Measurements from ENCODE around the gene ZDHHC19.
"Not testable (repeated sequence)": the region's sequence is repeated elsewhere in the genome, so short reads cannot be mapped to it uniquely, and the experiment has no call there.

ZDHHC19 gene

DNA sequence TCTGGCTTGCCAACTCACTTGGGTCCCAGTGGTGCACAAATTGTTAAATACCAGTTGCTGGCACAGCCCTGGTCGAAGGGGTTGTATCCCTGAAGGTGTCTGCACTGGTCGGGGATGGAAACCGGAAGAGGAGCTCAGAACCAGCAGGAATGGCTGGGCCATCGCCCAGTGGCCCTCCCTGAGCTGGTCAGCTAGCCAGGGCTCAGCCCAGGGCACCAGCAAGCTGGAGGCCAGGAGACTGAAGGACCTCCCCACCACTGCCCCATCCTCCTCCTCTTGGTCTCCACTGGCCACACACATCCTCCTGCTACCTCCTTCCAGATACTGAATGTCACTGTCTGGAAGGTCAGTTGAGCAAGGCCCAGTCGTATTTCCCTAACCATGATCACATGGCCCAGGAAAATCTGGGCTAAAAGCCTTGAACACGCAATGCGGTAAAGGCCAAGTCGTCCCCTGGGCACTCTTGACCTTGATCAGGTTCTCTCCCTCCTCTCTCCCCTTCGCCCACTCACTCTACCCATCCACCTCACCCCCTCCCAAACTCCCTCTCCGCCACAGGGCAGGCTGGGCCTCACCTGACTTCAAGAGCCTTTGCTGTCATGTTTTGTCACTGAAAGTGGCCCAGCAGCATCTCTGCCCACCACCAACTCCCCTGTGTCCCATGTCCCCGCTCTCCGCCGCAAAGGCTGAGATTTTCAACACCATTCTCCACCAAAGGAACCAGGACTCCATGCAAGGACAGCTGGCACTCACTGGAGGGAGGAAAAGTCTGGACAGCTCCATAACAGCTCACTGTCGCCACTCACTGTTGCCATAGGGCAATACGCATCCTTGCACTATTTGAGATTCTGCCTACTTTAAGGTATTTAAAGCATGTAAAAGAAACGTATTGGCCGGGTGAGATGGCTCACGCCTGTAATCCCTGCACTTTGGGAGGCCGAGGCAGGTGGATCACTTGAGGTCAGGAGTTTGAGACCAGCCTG is 12.1 kb downstream of the ZDHHC19 start:
- no peak for FAIRE-seq

DNA sequence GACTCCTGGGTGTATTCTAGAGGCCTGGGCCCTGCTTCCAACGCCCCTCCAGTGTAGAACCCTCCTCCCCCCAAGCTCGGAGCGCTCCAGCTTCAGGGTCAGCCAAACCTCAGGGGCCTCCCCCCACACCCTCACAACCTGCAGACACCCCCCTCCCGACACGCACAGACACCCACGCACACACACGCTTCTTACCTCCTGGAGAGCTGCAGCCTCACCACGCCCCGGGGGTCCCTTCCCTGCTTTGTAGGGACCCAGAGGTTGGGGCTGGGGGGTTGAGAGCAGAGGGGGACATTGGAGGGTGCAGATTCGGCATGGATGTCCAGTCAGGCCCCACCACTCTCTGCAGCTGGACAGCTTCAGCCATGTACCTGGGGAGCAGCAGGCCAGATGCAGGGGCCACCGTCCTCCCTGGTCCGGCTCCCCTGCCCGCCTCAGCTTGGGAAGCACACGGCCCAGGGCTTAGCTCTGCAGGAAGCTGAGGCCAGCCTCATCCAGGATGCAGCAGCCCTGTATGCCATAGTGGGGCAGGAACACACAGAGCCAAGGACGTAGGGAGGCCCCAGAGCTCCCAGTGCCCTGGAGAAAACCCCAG is 13.0 kb downstream of the ZDHHC19 start:
- no peak for FAIRE-seq

DNA sequence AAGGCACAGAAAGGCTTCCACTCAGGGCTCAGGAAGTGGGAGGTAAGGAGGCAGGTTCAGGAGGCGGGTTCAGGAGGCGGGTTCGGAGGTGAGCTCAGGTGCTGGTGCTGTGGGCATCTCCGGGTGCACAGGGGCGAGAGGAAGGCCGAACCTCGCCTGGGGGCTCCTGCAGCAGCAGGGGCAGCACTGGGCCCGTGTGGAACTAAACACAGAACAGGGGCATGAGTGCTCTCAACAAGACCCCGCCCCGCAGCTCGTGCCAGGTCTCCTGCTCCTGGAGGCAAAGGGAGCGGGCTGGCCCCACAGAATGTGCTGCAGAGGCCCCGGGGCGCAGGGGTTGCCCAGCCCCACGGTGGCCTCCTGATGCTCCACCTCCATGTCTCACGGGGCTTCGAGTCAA is 13.7 kb downstream of the ZDHHC19 start:
- FAIRE-seq, result no peak

GRCh38 chr3:196195664-196196265 is 15.4 kb downstream of the ZDHHC19 start:
- FAIRE-seq, result no peak

- no peak for FAIRE-seq
Observed at GRCh38 chr3:196194542-196194915, 16.7 kb downstream of the ZDHHC19 start.

DNA sequence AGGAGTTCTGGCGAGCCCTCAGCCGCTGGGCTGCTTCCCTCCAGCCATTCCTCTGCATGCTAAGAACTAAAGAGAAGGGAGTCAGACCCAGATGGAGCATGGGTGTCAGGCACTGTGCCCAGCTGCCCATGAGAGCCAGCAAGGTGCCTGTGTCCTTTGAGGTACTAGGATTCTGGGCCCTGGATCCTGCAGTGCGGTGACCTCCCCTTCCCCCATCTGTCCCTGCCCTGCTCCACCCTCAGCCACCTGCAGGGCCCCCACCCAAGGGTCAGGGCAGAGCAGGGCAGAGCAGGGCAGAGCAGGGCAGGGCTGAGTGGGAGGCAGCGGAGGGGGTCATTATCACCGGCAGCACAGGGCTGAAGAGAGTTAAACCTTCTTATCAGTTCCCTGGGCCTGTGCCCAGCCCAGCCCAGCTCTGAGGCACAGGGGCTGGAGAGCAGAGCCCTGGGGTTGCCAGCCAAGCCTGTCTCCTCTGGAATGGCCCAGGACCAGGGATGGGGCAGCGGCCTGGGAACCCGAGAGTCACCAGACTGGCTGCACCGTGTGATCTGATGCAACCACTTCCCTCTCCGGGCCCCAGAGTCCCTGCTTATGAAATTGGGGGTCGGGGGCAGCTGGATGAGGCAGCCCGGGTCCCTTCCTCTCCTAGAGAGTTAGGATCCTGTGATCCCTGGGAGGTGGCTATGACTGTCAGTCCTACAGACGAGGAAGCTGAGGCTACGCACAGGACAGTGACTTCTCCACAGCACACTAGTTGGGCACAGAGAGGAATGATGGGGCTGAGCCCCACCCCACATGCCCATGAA is 17.3 kb downstream of the ZDHHC19 start:
- no peak for FAIRE-seq

DNA sequence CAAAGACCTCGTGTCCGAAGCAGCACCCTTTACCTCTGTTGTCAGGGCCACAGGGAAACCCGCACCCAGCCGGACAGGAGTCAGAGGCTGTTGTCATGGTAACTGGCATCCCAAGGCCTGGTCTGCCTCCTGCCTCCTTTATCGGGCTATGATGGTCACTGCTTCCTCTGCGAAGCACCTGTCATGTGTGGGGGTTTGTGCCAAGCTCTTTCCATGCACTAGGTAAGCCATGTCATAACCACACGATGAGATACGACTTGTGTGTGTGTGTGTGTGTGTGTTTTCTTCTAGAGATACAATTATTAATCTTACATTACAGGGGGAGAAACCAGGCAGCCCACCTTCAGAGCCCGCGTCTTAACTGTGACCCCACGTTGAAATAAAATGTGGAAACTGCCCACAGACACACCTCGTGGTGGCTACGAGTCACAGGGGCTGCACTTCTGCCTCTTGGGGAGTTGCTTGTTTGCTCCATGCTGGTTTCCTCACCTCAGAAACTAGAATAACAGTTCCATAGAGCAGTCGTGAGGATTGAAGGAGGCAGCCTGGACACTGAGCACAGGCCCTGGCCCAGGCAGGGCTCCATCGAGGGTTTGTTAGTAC is 18.0 kb downstream of the ZDHHC19 start:
- no peak for FAIRE-seq

DNA sequence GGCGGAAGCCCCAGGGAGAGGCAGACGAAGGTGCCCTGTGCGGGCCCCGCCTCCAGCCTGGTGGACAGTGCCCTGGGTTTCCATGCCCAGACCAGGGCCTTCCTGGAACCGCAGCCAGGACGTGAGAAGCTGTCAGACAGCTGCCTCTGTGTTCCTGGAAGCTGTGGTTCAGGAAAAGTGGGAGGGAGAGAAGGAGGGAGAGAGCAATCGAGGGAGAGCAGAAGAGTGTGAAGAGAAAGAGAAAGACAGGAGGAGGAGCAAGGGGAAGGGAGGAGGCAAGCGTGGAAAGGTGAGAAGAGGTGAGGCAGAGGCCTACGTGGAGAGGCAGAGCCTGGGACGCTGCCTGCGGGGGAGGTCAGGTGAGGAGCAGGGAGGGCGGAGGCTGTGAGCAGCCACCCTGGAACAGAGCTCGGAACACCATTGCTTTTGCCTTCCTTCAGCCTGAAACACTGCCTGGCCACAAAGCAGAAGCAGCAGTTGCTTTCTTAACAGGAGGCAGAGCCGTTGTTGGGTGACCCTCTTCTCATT is 18.6 kb downstream of the ZDHHC19 start:
- no peak for FAIRE-seq

DNA sequence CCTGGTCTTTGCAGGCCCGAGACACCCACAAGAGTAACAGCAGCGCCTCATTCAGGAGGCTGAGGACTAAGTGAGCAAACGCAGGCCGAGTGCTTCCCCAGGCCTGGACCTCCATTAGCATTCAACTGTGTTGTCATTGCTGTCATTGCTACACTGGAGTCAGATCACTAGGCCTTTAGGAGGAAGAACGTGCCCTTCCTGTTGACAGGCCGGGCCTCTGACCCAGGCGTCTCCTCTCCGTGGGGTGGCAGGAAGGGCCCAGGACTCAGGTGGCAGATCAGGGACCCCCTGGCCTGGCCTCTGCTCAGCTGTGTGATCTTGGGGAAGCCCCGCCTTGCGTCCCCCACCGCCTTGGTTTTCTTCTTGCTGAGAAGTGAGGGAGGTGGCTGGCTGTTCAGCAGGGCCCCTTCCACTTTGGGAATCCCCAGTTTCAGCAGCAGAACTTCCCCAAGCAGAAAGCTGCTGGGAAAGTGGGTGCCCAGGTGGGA is 19.1 kb downstream of the ZDHHC19 start:
- FAIRE-seq, result no peak

DNA sequence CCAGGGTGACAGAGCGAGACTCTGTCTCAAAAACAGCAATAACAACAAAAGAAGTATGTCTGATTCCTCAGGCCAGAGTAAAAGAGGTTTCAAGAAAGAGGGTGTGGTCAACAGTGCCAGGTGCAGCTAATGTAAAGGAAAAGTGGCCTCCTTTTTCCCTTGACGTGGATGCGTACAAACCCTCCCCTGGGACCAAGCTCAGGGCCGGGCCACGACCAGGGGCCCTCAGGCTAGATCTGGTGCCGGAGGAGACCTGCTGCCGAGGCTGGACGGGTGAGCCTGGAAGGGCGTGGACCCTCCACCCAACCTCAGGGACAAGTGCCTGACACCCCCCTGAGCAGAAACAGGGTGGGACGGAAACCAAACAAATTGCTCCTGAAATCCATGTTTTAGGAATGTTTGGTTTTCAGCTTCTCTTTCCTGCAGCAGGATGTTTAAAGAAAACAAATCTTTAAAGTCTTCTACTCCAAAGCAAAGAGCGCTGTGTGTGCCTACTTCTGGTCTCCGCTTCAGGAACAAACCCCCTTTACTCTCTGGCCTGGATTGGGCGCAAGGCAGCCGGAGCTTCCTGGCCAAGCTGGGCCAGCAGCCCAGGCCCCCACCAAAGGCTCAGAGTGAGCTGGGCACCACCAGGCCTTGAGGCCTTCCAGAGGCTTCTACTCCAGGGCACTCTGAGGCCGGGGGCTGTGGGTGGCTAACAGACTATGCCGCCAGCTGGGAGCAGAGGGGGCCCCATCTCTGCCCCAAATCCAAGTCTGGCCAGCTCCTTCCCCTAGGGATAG is 21.4 kb downstream of the ZDHHC19 start:
- no peak for FAIRE-seq

DNA sequence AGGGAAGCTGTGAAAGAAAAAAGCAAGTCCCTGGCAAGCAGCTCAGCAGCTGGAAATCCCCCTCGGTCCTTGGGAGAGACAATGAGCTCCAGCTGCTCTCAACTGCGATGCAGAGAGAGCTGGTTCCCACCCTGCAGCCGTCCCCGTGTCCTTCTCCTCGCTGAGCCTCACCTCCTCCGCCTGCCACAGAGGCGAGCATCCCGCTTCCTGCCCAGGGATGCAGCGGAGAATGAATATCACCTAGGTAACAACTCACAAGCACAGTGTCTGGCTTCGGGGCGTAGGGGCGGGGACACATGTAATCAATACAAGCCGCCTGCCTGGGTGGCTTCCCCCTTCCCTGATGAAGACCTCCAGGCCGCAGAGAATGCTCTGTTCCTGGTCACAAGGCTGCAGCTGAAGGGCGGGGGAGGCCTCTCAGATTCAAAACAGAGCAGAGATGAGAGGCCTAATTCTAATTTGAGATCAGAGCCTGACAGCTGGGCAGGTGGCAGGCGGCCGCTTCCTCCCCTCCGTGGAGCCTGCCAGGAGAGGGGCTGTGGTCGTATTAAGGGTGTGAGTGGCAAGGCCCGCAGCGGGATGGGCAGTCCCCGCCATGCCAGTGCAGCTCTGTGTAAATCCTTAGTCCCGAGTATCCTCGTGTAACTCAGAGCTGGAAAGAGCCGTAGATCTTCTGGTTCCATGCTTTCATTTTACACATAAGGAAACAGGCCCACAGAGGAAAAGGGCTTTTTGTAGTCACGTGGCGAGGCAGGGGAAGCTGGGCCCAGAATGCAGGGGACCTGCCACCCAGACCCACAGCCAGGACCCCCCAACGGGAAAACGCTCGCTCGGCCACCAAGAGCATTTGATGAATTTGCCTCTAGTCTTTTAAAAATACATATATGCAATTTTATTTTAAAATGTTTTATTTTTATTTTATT is 24.3 kb downstream of the ZDHHC19 start:
- FAIRE-seq, result no peak

DNA sequence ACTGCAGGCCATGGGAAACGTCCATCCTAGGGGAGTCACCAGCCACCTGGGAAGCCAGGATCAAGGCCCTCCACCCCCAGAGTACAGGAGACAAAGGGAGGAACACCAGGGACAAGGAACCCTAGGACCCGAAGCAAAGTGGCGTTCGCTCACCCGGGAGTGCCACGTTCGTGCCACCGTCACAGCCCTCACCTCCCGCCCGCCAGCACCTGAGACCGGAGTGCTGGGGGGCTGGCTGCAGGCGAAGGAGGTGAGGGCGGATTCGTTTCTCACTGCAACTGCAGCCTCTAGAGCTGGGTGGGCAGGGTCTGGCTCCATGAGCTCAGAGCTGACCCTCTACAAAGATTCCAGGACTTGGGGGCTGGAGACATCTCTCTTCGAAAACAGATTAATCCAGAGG is 26.3 kb downstream of the ZDHHC19 start:
- no peak for FAIRE-seq

- FAIRE-seq, result not testable (repeated sequence)
Observed at GRCh38 chr3:196184169-196184432, 27.1 kb downstream of the ZDHHC19 start.

DNA sequence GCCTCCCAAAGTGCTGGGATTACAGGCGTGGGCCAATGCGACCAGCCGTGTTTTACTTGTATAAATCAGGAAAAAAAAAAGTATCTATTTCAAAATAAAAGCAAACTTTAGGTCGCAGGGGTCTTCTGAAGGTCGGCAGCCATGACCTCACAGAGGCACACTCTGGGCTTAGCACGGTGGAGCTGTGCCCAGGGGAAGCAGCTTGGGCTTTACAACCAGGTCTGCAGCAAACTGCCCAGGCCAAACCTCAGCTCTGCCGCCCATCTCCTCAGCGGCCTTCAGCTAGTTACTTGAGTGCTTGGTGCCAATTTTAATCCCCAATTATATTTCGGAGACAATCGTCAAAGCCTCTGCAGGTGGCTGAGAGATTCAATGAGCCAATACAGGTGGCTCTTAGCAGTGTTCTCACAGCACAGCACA is 30.1 kb downstream of the ZDHHC19 start:
- no peak for FAIRE-seq

DNA sequence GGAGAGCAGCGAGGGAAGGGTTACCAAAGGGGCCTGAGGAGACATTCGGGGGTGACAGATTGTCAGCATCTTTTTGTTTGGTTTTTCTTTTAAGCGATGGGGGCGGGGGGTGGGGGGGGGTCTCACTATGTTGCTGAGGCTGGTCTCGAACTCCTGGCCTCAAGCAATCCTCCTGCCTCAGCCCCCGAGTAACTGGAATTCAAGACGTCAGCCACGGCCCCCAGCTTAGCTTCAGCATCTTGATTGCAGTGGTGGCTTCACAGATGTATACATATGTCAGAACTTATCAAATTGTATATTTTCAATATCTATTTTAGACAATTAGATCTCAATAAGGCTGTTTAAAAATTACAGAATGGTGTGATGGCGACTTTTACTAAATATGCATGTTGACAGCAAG is 30.9 kb downstream of the ZDHHC19 start:
- FAIRE-seq, result no peak

- FAIRE-seq, result no peak
Observed at GRCh38 chr3:196179380-196180308, 31.6 kb downstream of the ZDHHC19 start.

DNA sequence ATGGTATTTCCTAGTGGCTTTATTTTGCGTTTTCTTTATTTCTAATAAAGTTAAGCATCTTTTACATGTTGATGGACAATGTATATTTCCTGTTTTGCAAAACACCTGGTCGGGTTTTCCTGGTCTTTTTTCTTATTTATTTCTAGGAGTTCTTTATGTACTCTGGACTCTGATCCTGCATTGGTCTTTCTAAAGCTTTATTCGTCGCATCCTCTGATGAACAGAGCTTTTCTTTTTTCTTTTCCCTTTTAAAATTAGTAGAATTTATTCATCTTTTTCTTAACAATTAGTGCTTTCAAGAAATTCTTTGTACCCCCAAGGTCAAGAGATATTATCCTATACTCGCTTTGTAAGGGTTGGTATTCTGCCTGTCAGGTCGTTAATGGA is 32.2 kb downstream of the ZDHHC19 start:
- FAIRE-seq, result no peak

DNA sequence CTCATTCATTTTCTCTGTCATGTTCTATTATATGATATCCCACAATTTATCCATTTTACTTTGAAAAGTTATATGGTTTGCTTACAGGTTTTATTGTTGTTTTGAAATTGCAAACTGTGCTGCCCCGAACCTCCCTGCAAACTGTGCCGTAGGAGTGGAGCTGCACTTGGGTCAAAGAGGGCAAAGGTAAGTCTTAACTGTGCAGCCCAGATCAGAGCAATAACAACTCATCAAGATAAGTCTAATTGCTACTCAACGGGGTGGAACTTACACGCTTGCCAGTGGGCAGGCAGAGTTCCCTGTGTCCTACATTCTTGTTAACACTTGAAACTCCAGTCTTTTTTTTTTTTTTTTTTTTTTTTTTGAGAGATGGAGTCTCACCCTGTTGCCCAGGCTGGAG is 33.2 kb downstream of the ZDHHC19 start:
- FAIRE-seq, result no peak

DNA sequence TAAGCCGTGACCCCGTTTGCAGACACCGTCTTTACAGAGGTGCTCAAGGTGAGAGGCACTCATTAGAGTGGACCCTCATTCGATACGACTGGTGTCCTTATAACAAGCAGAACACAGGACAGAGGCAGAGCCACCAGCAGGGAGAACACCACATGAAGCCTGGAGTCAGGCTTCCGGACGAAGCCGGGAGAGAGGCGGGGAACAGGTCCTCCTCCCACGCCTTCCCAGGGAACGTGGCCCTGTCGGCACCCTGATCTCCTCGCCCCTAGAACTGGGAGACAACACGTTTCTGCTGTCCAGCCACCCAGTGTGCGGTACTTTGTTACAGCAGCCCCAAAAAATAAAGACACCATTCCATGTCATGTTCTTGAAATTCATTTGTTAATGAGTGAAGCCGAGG is 33.6 kb downstream of the ZDHHC19 start:
- FAIRE-seq, result no peak

Measured in TTC549 (cell line).